HepG2 (cell line): ENCODE measurements around the gene RAB6B. TPM values are rescaled to one million over a fixed set of nuclear protein-coding genes. Genes with fewer than 3 reads are reported as not detected.

ENCODE experiments used
- ARID4A ChIP-seq: sonication (generic); formaldehyde crosslinking; IDR thresholded peaks from 2 replicates; pipeline ENCODE4 v1.5.0; 2020; ENCODE audit warnings: mild to moderate bottlenecking, missing genetic modification reagents, borderline replicate concordance
- CHD2 ChIP-seq: IDR thresholded peaks from 2 replicates; pipeline ENCODE4 v1.6.1; 2011; ENCODE audit warnings: low read depth, low read length, improper control_type of control experiment
- CSRNP2 ChIP-seq: sonication (generic); formaldehyde crosslinking; conservative IDR thresholded peaks from 2 replicates; pipeline ENCODE4 v1.8.0; 2022; ENCODE audit warnings: low read depth, missing genetic modification reagents
- KDM3A ChIP-seq: IDR thresholded peaks from 2 replicates; pipeline ENCODE4 v1.6.1; 2018; ENCODE audit warnings: low read depth, missing compliant biosample characterization
- LRRFIP1 ChIP-seq: sonication (generic); formaldehyde crosslinking; conservative IDR thresholded peaks from 2 replicates; pipeline ENCODE4 v1.4.0; 2020; ENCODE audit warnings: missing genetic modification reagents
- MLLT10 ChIP-seq: sonication (generic); formaldehyde crosslinking; IDR thresholded peaks from 2 replicates; pipeline ENCODE4 v1.4.0; 2020; ENCODE audit warnings: missing genetic modification reagents
- NKX3-1 ChIP-seq: sonication (generic); formaldehyde crosslinking; IDR thresholded peaks from 2 replicates; pipeline ENCODE4 v1.5.0; 2020; ENCODE audit warnings: missing genetic modification reagents
- PHF20 ChIP-seq: sonication (generic); formaldehyde crosslinking; IDR thresholded peaks from 2 replicates; pipeline ENCODE4 v1.5.0; 2020; ENCODE audit warnings: mild to moderate bottlenecking, missing genetic modification reagents
- RFX3 ChIP-seq: IDR thresholded peaks from 2 replicates; pipeline ENCODE4 v1.6.1; 2016; ENCODE audit warnings: missing biosample characterization, missing genetic modification reagents
- SKIL ChIP-seq: sonication (generic); formaldehyde crosslinking; IDR thresholded peaks from 2 replicates; pipeline ENCODE4 v1.8.0; 2022; ENCODE audit warnings: missing genetic modification reagents, mild to moderate bottlenecking, moderate library complexity, borderline replicate concordance
- ZNF121 ChIP-seq: sonication (generic); formaldehyde crosslinking; IDR thresholded peaks from 2 replicates; pipeline ENCODE4 v1.5.0; 2020; ENCODE audit warnings: mild to moderate bottlenecking, missing genetic modification reagents
- ZNF224 ChIP-seq: sonication (generic); formaldehyde crosslinking; IDR thresholded peaks from 2 replicates; pipeline ENCODE4 v1.5.0; 2020; ENCODE audit warnings: mild to moderate bottlenecking, missing genetic modification reagents
- ZNF430 ChIP-seq: sonication (generic); formaldehyde crosslinking; IDR thresholded peaks from 2 replicates; pipeline ENCODE4 v1.9.0; 2021; ENCODE audit warnings: mild to moderate bottlenecking, missing genetic modification reagents
- ZNF563 ChIP-seq: sonication (generic); formaldehyde crosslinking; IDR thresholded peaks from 2 replicates; pipeline ENCODE4 v1.8.0; 2022; ENCODE audit warnings: mild to moderate bottlenecking, moderate library complexity, missing genetic modification reagents
- ZNF850 ChIP-seq: sonication (generic); formaldehyde crosslinking; conservative IDR thresholded peaks from 2 replicates; pipeline ENCODE4 v1.9.0; 2021; ENCODE audit warnings: mild to moderate bottlenecking, missing genetic modification reagents
- polyA plus RNA-seq, 8 experiments: library from polyadenylated mRNA; depleted of rRNA in 3 of 8; stranded (reverse) in 7 of 8; unstranded in 1 of 8; fragments of >200 nt; fragmentation: Illumina TruSeq in 4 of 8; extraction: Trizol in 4 of 8; gene quantifications; 2 replicates each; pipeline versions ENCODE4 v1.2.1 to v1.2.3, GENCODE V29; 2011 to 2016; ENCODE audit warnings: low read depth in 4 of 8, missing spikeins in 1 of 8, mixed read lengths in 1 of 8; ENCODE audit not compliant: insufficient read depth in 1 of 8
- total RNA-seq, 5 experiments: library from RNA; depleted of rRNA; stranded (reverse); fragments of >200 nt; fragmentation: Illumina TruSeq; extraction: Trizol; gene quantifications; 2 replicates each; pipeline ENCODE4 v1.2.3, GENCODE V29; 2016; ENCODE audit warnings: low read depth in 1 of 5

The RAB6B gene
- total and polyA plus RNA-seq, 2 of the 13 experiments (the other 11 are each of a cell fraction or from before 2014, with no cell fraction given), result 0.16 TPM; not detected in 1

GRCh38 chr3:133805702-133806475, 89.8 kb downstream of the RAB6B start, which contains the start of gene SRPRB (continued):
- TF ChIP-seq PHF20 (peak; percentile 72), ZNF121 (CRISPR knock-in tag) (no peak), NKX3-1 (CRISPR knock-in tag) (no peak; the same call in 1 of the 2 replicates), RFX3 (CRISPR knock-in tag) (0 out of 2 replicates have a peak, but pooled peaks have one; percentile 20), CSRNP2 (CRISPR knock-in tag) (no peak), CHD2 (no peak; the same call in 1 of the 2 replicates), KDM3A (CRISPR knock-in tag) (0 out of 2 replicates have a peak, but pooled peaks have one; percentile 37), ARID4A (CRISPR knock-in tag) (peak; percentile 99), SKIL (CRISPR knock-in tag) (no peak), ZNF224 (CRISPR knock-in tag) (no peak), ZNF563 (no peak), ZNF430 (CRISPR knock-in tag) (0 out of 2 replicates have a peak, but pooled peaks have one; percentile 46), ZNF850 (CRISPR knock-in tag) (no peak), MLLT10 (CRISPR knock-in tag) (no peak), LRRFIP1 (CRISPR knock-in tag) (no peak)
